GM21526 (cell line): ENCODE data around the gene SCN4B.

Experiments used
- ATAC-seq: cut with Tn5 transposase; IDR thresholded peaks from one replicate; pipeline ENCODE4 v1.9.1; 2021; ENCODE audit warnings: moderate library complexity; ENCODE audit not compliant: unreplicated experiment, low FRiP score

The SCN4B gene

GRCh38 chr11:118135796-118136165 lies 16.8 kb downstream of the SCN4B start:
- no peak for ATAC-seq

- ATAC-seq = no peak
Measured at GRCh38 chr11:118135051-118135795, 17.4 kb downstream of the SCN4B start.

GRCh38 chr11:118133816-118134215 lies 18.8 kb downstream of the SCN4B start:
- ATAC-seq = no peak

GRCh38 chr11:118132385-118133151 lies 20.1 kb downstream of the SCN4B start:
- no peak for ATAC-seq

- no peak for ATAC-seq
Measured at GRCh38 chr11:118129471-118130172, 23.0 kb downstream of the SCN4B start.

- ATAC-seq = no peak
Measured at GRCh38 chr11:118128721-118129470, 23.7 kb downstream of the SCN4B start.

GRCh38 chr11:118128310-118128709 lies 24.3 kb downstream of the SCN4B start:
- no peak for ATAC-seq

- no peak for ATAC-seq
Measured at GRCh38 chr11:118126082-118126838, 26.4 kb downstream of the SCN4B start.

GRCh38 chr11:118124929-118125535 lies 27.6 kb downstream of the SCN4B start:
- ATAC-seq = no peak

GRCh38 chr11:118120793-118121192 lies 31.8 kb downstream of the SCN4B start:
- no peak for ATAC-seq

- ATAC-seq = no peak
Measured at GRCh38 chr11:118117790-118118601, 34.6 kb downstream of the SCN4B start.

GRCh38 chr11:118115048-118115447 lies 37.6 kb downstream of the SCN4B start:
- no peak for ATAC-seq

- no peak for ATAC-seq
Measured at GRCh38 chr11:118114266-118114665, 38.4 kb downstream of the SCN4B start.

GRCh38 chr11:118112711-118113430 lies 39.8 kb downstream of the SCN4B start:
- no peak for ATAC-seq

GRCh38 chr11:118111744-118112035 lies 40.9 kb downstream of the SCN4B start:
- ATAC-seq = no peak

- ATAC-seq = no peak
Measured at GRCh38 chr11:118111019-118111743, 41.4 kb downstream of the SCN4B start.

- no peak for ATAC-seq
Measured at GRCh38 chr11:118109231-118109630, 43.4 kb downstream of the SCN4B start.

GRCh38 chr11:118108513-118108912 lies 44.1 kb downstream of the SCN4B start:
- ATAC-seq = no peak
